ENCODE data around the gene GPHB5. TPM values are rescaled to one million over a fixed set of nuclear protein-coding genes. Genes with fewer than 3 reads are reported as not detected.

The GPHB5 gene
- total and polyA plus RNA-seq, 2 donors (not counting 1 experiment from before 2014, with no cell fraction given): not detected

DNA sequence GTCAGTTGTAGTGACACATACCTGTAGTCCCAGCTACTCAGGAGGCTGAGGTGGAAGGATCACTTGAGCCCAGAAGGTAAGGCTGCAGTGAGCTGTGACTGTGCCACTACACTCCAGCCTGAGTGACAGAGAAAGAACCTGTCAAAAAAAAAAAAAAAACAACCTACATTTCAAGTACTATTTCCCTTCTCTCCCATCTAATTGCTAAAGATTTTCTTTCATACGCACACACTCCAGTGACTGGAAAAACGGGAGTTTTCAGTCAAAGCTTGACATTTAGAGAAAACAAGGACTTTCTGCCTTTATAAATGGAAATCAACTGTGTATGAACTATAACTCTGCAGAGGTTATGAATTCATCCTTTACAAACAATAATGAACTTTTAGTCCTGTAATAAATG lies 25.9 kb downstream of the GPHB5 start:
- Histone ChIP-seq H3K79me2 (ENCODE audit: control insufficient read depth, insufficient read depth, low read length) (no peaks in the 10 kb centered on the region), H3K9me3 (ENCODE audit: control insufficient read depth, insufficient read depth, low read depth, low read length) (no peaks in the 10 kb centered on the region), H3K4me2 (ENCODE audit: extremely low read depth, insufficient read depth, low read length) (no peak overlapping the region), H3K36me3 (ENCODE audit: control insufficient read depth, insufficient read depth, low read length) (no peaks in the 10 kb centered on the region), H3K4me3 (replicated peaks in 1 of 4; ENCODE audit: control extremely low read depth in 1 of 4, insufficient read depth in 1 of 4, low read depth in 3 of 4, low read length in 4 of 4) (no peak overlapping the region), H3K27me3 (ENCODE audit: control insufficient read depth, insufficient read depth, low read length) (no peaks in the 10 kb centered on the region), H3K4me1 (ENCODE audit: control insufficient read depth, extremely low read depth, insufficient read depth, low read length) (no peaks in the 10 kb centered on the region), H3K9ac (ENCODE audit: insufficient read depth, low read length) (no peak overlapping the region), H2AFZ (ENCODE audit: low read length) (no peak overlapping the region), H3K27ac (ENCODE audit: insufficient read depth, low read length) (no peak overlapping the region), H4K20me1 (ENCODE audit: control insufficient read depth, extremely low read depth, insufficient read depth, low read length) (no peaks in the 10 kb centered on the region)
- TF ChIP-seq EZH2 (IDR thresholded peaks at IDR 0.05; ENCODE audit: low read length, missing control alignments): no peak
- TF ChIP-seq, protein P1, sequence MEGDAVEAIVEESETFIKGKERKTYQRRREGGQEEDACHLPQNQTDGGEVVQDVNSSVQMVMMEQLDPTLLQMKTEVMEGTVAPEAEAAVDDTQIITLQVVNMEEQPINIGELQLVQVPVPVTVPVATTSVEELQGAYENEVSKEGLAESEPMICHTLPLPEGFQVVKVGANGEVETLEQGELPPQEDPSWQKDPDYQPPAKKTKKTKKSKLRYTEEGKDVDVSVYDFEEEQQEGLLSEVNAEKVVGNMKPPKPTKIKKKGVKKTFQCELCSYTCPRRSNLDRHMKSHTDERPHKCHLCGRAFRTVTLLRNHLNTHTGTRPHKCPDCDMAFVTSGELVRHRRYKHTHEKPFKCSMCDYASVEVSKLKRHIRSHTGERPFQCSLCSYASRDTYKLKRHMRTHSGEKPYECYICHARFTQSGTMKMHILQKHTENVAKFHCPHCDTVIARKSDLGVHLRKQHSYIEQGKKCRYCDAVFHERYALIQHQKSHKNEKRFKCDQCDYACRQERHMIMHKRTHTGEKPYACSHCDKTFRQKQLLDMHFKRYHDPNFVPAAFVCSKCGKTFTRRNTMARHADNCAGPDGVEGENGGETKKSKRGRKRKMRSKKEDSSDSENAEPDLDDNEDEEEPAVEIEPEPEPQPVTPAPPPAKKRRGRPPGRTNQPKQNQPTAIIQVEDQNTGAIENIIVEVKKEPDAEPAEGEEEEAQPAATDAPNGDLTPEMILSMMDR (conservative IDR thresholded peaks at IDR 0.05 in 1 of 2, IDR thresholded peaks at IDR 0.05 in 1 of 2; ENCODE audit: low read depth in 1 of 2, low read length in 2 of 2): no peak
- no peak for DNase-seq (ENCODE audit: low read depth in 2 of 2)

DNA sequence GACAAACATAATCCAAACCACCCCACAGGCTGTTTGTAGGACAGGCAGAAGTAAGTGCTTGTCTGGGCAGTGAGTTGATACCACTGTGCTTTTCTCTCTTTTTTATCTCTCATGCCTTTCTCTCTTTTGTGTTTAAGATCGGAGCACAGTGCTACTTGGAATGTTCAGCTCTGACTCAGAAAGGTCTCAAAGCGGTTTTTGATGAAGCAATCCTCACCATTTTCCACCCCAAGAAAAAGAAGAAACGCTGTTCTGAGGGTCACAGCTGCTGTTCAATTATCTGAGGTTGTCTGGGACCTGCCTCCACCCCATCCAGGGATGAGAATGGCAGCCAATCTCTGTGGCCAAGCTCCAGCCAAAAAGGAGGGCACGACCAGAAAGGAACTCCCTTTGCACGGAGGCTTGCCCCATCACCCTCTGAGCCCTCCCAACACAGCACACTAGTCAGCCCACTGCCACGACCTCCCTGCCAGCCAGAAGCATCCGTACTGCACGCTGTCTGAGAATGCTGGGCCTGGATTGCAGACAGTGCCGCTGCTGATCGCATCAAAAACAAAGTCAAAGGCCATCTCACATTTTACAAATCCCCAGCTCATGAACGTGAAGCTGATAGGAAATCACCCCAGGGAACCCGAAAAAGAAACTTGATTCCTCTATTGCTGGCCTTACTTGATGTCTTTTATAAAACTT lies 27.8 kb downstream of the GPHB5 start:
- Histone ChIP-seq H3K79me2 (ENCODE audit: control insufficient read depth, insufficient read depth, low read length) (no peaks in the 10 kb centered on the region), H3K9me3 (ENCODE audit: control insufficient read depth, insufficient read depth, low read depth, low read length) (no peaks in the 10 kb centered on the region), H3K36me3 (ENCODE audit: control insufficient read depth, insufficient read depth, low read length) (no peaks in the 10 kb centered on the region), H3K9ac (ENCODE audit: insufficient read depth, low read length) (no peak overlapping the region), H3K4me2 (ENCODE audit: extremely low read depth, insufficient read depth, low read length) (no peak overlapping the region), H3K27ac (ENCODE audit: insufficient read depth, low read length) (no peak overlapping the region), H2AFZ (ENCODE audit: low read length) (no peak overlapping the region), H3K4me3 (replicated peaks in 1 of 4; ENCODE audit: control extremely low read depth in 1 of 4, insufficient read depth in 1 of 4, low read depth in 3 of 4, low read length in 4 of 4) (no peak overlapping the region), H3K4me1 (ENCODE audit: control insufficient read depth, extremely low read depth, insufficient read depth, low read length) (no peaks in the 10 kb centered on the region), H3K27me3 (ENCODE audit: control insufficient read depth, insufficient read depth, low read length) (no peaks in the 10 kb centered on the region), H4K20me1 (ENCODE audit: control insufficient read depth, extremely low read depth, insufficient read depth, low read length) (no peaks in the 10 kb centered on the region)
- TF ChIP-seq, protein P1 (conservative IDR thresholded peaks at IDR 0.05 in 1 of 2, IDR thresholded peaks at IDR 0.05 in 1 of 2; ENCODE audit: low read depth in 1 of 2, low read length in 2 of 2): no peak
- TF ChIP-seq EZH2 (IDR thresholded peaks at IDR 0.05; ENCODE audit: low read length, missing control alignments): no peak
- DNase-seq (ENCODE audit: low read depth in 2 of 2): peak in 1 of 2 donors; percentile 72

DNA sequence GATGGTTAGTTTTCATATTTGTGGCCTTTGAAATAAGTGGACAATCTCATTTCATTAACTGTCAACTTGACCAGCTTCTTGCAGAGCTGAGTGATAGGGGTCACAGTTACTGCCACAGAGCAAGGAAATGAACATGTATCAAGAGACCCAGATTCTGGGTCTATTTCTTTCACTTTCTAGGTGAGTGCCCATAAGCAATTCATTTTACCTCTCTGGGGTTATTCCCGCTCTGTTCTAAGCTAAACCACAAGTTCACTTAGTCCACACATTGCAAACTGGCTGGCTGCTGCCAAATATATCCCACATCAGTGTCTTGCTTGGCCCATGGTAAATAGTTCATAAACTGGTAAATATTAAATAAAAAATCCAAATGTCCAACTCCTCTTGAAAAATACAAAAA lies 29.9 kb downstream of the GPHB5 start:
- DNase-seq (ENCODE audit: low read depth in 2 of 2): peak in 1 of 2 donors; percentile 34
- TF ChIP-seq, protein P1 (conservative IDR thresholded peaks at IDR 0.05 in 1 of 2, IDR thresholded peaks at IDR 0.05 in 1 of 2; ENCODE audit: low read depth in 1 of 2, low read length in 2 of 2): no peak
- no peak for TF ChIP-seq EZH2 (IDR thresholded peaks at IDR 0.05; ENCODE audit: low read length, missing control alignments)
- no peaks in the 10 kb centered on the region for H3K36me3 ChIP-seq (ENCODE audit: control insufficient read depth, insufficient read depth, low read length)
- H3K4me2 ChIP-seq (ENCODE audit: extremely low read depth, insufficient read depth, low read length): no peak overlapping the region
- H3K27me3 ChIP-seq (ENCODE audit: control insufficient read depth, insufficient read depth, low read length): no peaks in the 10 kb centered on the region
- H3K9ac ChIP-seq (ENCODE audit: insufficient read depth, low read length): no peak overlapping the region
- H4K20me1 ChIP-seq (ENCODE audit: control insufficient read depth, extremely low read depth, insufficient read depth, low read length): no peaks in the 10 kb centered on the region
- no peak overlapping the region for H3K27ac ChIP-seq (ENCODE audit: insufficient read depth, low read length)
- no peaks in the 10 kb centered on the region for H3K9me3 ChIP-seq (ENCODE audit: control insufficient read depth, insufficient read depth, low read depth, low read length)
- H2AFZ ChIP-seq (ENCODE audit: low read length): no peak overlapping the region
- H3K4me1 ChIP-seq (ENCODE audit: control insufficient read depth, extremely low read depth, insufficient read depth, low read length): no peaks in the 10 kb centered on the region
- no peak overlapping the region for H3K4me3 ChIP-seq (replicated peaks in 1 of 4; ENCODE audit: control extremely low read depth in 1 of 4, insufficient read depth in 1 of 4, low read depth in 3 of 4, low read length in 4 of 4)
- H3K79me2 ChIP-seq (ENCODE audit: control insufficient read depth, insufficient read depth, low read length): no peaks in the 10 kb centered on the region

Measured in fibroblast of lung (primary cell).